NCI-H510A (cell line): ENCODE data around the gene C21orf91.
"Not testable (repeated sequence)": the region's sequence is repeated elsewhere in the genome, so short reads cannot be mapped to it uniquely, and the experiment has no call there.

Experiments
- DNase-seq: peaks from one replicate; lab custom pipeline; 2025; lab: John Stamatoyannopoulos, UW

The C21orf91 gene

DNA sequence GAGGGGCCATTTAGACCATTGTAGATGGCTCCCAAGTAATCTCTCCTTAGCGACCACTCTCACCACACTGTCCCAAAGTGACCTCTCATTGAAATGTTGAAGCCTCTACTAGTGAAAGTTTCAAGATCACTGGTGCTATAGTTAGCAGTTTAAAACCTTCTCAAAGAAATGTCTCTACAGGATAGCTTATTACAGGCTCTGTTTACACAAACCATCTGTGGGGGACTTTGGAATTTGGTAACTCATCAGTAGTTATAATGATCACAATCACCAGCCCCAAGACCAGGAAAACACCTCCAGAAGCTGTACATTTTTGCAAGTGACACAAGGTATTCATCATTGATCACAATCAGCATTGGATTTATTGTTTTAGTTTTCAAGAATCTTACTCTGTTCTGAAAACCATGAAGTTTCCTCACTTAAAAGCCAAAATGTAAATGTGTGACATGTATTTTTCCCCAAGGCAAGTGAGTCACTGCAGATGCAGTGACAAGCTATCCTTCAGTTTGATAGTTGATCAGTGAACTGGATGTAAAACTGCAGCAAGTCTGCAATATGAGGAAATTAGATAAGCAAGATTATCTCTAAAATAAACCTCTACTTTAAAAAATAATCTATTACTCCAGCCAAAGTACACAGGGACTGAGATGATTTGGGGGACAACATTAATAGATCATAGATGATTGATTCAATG lies 41.9 kb downstream of the C21orf91 start:
- DNase-seq, result no peak

DNA sequence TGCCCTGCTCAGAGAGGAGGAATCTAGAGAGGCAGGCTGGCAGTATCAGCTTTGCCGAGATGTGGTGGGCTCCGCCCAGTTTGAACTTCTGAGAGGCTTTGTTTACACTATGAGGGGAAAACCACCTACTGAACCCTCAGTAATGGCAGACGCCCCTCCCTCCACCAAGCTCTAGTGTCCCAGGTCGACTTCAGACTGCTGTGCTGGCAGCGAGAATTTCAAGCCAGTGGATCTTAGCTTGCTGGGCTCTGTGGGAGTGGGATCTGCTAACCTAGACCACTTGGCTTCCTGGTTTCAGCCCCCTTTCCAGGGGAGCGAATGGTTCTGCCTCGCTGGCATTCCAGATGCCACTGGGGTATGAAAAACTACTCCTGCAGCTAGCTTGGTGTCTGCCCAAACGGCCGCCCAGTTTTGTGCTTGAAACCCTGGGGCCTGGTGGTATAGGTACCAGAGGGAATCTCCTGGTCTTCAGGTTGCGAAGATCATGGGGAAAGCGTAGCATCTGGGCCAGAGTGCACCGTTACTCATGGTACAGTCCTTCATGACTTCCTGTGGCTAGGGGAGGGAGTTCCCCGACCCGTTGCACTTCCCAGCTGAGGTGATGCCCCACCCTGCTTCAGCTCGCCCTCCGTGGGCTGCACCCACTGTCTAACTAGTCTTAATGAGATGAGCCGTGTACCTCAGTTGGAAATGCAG lies 43.6 kb downstream of the C21orf91 start:
- no peak for DNase-seq

DNA sequence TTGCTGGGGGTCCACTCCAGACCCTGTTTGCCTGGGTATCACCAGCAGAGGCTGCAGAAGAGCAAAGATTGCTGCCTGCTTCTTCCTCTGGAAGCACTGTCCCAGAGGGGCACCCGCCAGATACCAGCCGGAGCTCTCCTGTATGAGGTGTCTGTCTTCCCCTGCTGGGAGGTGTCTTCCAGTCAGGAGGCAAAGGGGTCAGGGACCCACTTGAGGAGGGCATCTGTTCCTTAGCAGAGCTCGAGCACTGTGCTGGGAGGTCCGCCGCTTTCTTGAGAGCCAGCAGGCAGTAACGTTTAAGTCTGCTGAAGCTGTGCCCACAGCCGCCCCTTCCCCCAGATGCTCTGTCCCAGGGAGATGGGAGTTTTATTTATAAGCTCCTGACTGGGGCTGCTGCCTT lies 44.1 kb downstream of the C21orf91 start:
- not testable (repeated sequence) for DNase-seq

DNA sequence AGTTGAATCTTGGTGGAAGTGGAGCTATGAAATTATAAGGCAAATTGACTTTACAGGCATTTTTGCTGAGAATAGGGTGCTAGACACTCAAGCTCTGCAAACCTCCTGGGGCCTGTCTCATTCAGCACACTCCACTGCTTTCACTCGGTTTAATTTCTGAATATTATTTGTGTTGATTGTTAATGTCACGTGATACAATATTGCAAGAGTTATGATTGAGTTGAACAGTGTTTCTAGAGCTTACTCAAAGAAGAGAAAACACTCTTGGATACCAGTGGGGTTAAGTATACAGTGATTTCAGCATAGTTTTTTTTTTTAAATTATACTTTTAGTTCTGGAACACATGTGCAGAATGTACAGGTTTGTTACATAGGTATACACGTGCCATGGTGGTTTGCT lies 49.7 kb downstream of the C21orf91 start:
- no peak for DNase-seq

DNA sequence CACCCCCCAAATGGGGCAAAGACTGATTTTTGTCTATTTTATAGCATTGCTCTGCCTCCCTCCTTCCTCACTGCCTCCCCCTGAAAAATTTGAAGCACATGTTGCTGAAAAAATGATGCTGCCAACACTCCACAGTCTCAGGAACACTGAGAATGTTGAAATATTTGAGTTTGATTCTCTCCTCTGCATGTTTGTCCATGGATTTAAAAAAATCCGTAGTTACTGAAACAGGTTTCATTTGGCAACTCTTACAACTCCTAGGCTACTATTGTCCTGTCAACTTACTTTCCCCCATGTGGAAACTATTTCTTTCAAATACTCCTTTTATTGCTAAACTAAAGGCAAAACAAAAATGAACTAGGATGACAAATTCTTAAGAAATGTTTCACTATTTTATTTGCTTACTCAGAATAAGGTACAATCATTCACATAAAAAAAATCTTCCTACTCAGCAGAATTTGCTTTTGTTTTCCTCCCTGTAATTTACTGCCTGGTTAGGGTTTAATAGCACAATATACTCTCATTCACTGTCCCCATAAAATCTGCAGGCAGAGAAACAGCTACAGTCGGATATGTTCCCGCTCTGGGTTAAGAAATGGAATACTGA lies 50.2 kb downstream of the C21orf91 start:
- DNase-seq, result no peak

DNA sequence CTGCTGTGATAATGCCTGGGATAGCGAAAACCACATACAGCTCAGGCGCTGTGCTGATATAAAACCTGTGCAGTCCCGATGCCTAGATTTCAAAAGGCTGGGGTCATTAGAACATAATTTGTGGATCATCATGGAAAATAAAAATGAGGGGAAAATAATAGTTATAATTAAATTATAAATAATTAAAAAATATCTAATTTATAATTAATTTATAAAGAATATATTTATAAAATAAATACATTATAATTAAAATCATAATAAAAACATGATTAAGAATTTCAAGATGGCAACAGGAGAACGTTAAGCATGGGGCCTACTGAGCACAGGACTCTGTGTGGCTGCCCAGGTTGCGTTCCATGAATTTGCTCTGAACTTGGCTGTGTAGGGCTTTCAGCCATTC lies 53.9 kb downstream of the C21orf91 start:
- no peak for DNase-seq

DNA sequence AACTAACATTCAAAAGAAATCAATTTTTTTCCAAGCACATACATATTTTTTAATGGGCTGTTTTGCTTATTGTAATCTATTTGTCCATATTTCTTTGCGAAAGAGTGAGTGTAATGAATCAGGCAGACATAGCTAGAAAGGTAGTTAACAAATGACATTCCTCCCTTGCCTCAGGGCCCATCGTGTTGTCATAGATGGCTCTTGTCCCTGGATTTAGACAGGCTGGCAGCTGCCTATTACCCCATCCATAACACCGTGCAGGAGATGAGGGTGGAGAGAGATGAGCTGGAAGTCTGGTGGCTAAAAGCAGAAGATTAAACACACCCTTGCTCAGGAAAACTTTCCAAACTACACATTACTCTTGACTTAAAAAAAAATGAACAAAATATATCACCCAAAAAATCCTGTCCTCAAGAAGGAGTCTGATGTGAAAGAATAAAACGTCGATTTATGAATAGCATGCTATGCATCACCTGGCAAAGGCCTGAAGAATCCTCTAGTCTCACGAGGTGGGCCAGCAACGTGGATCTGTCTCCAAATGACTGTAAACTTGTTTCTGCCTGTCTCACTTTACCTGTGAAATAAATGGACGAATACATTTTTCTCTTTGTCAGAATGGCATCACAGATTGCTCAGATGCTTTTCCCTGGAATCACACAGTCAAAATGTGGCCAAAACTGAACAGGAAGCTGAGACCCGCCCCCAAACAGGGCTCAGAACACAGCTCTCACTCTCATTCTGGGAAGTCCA lies 55.7 kb downstream of the C21orf91 start:
- no peak for DNase-seq

DNA sequence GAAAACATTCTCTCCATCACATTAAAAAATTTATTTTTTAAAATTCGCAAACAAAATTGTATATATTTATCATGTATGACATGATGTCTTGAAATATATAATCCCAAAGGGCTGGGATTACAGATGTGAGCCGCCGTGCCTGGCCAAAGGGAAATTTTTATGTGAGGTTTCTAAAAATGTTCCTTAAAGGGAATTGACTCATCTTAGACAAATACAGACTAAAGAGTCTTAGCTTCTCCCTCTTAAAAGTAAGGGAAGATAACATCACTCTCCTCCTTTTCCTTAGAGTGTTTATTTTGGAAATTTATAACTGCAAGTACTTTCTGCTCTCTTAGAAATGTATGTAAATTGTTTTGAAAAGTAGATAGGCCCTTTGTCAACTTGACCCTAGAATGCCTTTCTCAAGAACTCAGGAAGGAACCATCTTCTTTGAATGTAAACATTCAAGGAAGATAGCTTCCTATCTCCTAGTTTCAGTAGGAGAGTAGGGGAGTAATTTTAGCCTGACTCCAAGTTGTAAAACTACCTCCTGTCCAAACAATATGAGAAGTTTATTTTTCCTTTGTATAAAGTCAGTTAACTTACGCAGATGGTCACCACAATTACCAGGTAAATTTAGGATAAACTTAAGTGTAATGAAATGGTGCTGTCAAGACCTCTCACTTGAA lies 59.5 kb downstream of the C21orf91 start:
- DNase-seq, result no peak

DNA sequence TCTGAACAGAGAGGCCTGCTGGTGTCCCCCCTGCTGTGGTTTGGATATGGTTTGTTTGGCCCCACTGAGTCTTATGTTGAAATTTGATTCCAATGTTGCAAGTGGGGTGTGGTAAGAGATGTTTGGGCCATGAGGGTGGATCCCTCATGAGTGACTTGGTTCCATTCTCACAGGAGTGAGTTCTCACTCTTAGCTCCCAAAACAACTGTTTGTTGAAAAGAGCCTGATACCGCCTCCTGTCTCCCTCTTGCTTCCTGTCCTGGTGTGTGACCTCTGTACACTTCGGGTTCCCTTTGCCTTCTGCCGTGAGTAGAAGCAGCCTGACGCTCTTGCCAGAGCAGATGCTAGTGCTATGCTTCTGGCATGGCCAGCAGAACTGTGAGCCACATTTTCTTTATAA lies 60.5 kb downstream of the C21orf91 start:
- DNase-seq, result no peak

DNA sequence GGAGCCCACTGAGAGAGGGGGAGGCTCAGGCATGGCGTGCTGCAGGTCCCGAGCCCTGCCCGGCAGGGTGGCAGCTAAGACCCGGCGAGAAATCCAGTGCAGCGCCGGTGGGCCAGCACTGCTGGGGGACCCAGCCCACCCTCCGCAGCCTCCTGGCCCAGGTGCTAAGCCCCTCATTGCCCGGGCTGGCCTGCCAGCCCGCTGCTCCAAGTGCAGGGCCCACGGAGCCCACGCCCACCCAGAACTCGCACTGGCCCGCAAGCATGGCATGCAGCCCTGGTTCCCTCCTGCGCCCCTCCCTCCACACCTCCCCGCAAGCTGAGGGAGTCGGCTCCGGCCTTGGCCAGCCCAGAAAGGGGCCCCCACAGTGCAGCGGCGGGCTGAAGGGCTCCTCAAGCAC lies 61.5 kb downstream of the C21orf91 start:
- DNase-seq, result no peak

DNA sequence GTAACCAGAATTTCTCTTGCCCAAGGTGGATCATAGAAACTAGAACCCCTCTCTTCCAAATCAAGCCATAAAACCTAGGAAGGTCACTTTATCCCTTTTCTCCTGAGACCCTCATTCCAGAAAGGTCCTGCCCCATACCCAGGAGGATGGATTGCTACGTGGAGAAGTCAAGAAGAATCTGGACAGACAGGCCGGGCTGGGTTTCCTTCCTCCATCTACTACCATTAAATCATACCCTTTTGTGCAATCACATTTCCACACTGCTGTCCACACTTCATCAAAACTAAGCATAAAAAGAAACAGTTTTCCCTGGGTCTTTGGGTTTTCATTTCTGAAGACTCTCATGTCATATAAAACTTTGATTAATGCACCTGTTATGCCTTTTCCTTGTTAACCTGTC lies 65.4 kb downstream of the C21orf91 start:
- DNase-seq, result no peak

DNA sequence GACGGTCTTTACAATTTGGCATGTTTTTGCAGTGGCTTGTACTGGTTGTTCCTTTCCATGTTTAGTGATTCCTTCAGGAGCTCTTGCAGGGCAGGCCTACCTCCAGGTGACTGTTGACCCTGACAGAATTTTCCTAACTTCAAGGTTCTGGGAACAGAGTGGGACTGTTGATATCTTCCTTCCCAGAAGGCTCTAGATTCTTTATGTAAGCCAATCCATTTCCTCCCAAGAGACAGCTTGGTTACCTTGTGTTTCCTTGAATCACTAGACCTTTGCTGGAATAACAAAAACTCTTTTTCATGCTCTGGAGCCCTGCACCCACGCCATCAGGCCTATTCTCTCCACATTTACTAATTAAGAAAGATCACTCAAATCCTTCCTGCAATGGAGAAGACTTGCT lies 67.0 kb downstream of the C21orf91 start:
- no peak for DNase-seq

DNA sequence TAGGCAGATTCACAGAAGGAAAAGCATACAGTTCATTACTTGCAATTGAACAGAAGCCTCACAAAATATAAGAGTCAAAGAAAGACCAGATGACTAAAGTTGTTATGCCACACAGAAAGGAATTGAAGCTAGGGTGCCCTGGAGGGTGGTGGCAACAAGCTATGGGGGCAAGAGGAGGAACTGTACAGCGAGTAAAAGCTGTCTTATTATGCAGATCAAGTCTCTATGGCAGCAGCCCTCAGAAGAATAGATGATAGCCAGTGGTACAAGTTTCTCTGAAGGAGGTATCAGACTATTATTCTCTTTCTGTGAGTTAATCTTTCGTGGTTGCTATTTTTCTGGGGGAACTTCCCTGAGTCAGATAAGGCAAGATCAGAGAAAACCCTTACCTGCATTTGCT lies 72.2 kb downstream of the C21orf91 start:
- no peak for DNase-seq

DNA sequence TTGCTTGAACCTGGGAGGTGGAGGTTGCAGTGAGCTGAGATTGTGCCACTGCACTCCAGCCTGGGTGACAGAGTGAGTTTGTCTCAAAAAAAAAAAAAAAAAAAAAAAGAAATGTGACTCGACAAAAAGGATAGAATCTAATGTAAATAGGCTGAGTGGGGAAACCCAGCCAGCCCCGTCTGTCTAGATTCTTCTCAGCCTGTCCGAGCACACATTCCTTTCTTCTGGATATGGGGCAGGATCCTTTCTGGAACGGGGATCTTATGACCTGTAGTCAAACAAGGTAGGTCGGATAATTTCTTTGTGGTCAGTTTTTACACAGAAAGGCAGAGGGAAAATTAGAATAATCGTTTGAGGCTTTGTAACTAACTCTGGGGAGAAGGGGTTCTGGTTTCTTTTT lies 74.1 kb downstream of the C21orf91 start:
- DNase-seq, result no peak

DNA sequence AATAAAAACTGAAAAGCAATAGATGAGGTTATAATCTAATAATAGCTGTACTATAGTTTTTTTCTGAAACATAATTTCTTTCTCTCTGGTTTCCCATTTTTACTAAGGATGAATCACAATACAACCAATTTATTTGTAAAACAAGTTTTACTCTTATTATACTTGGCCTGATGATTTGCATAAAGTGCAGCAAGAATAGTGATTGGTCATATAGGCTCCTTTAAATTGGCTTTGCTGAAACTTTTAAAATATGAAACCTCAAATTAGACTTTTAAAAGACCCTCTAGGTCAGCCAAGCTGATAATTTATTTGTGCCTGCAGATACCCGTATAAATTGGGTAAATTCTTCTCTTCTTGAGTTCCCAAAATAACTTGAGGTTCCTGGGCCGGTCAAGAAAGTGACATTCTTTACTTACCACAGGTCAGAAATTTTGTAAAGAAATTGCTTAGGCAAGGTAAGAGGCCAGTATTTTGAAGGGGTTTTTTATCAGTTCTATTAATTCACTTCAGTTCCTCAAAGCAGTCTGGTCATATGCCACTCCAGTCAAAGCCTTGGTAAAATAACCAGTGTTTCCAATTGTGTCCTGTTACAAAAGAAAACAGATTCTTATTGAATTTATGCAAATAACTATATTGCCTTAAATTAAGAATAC lies 76.1 kb downstream of the C21orf91 start:
- DNase-seq, result no peak

DNA sequence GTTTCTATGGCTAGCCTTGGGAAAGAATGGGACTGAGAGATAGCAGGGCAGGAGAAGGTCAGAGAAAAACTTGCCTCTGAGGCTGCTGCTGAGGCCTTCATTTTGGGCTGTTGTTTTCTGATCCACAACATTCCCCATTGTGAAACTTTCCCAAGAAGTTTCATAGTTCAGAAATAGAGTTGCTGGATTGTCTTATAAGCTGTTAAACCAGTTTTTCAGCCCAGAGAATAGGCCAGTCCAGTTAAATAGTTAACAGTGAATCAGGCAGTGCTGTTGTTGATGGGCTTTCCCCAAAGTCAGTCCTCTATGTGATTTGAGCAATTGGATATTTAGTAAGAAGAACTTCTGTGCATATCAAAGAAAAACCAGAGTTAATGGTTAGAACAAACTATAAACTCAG lies 77.0 kb downstream of the C21orf91 start:
- DNase-seq, result no peak
